CD4-positive, alpha-beta T cell (primary cell): ENCODE results near the gene SLC35D3. TPM values are rescaled to one million over a fixed set of nuclear protein-coding genes. Genes with fewer than 3 reads are reported as not detected.
A peak's percentile ranks its signal among the peaks of the same experiment; 100 is the strongest.

Experiments
- ATAC-seq: fragments of 200-7000 bp; cut with Tn5 transposase; one replicate; pipeline ENCODE4 v1.10.0; 2022; ENCODE audit warnings: mild to moderate bottlenecking; ENCODE audit not compliant: poor library complexity
- CTCF ChIA-PET: fragments of 350-600 bp; sonication (Branson Sonifier 250); formaldehyde crosslinking; loops from one replicate; lab custom pipeline; 2021; ENCODE audit warnings: antibody characterized with exemption, inconsistent platforms; lab: Charles Lee
- POLR2A ChIA-PET: fragments of 350-600 bp; sonication (Branson Sonifier 250); formaldehyde crosslinking; loops from one replicate; lab custom pipeline; 2021; ENCODE audit warnings: antibody characterized with exemption, inconsistent platforms; lab: Charles Lee
- DNase-seq, 14 experiments: peaks; one replicate each; pipeline ENCODE4 v3.0.0-alpha.2; 2013 to 2020; ENCODE audit warnings: mixed read lengths in 2 of 14
- H3K27ac ChIP-seq, 2 donors: one replicate each; pipeline versions ENCODE4 v1.5.1 to v1.7.0; 2013; ENCODE audit warnings: low read length in 2 of 2, low read depth in 1 of 2, mild to moderate bottlenecking in 1 of 2
- H3K27me3 ChIP-seq, 2 experiments: 1 replicate in 1 of 2; 2 replicates in 1 of 2; pipeline versions ENCODE4 v1.6.1 to v1.7.0; 2013; ENCODE audit warnings: low read length in 2 of 2, control low read depth in 1 of 2, mild to moderate bottlenecking in 1 of 2, moderate library complexity in 1 of 2; ENCODE audit not compliant: insufficient read depth in 2 of 2, control insufficient read depth in 1 of 2
- H3K36me3 ChIP-seq: one replicate; pipeline ENCODE4 v1.6.1; 2013; ENCODE audit warnings: low read length, control low read depth; ENCODE audit not compliant: insufficient read depth
- H3K4me1 ChIP-seq: one replicate; pipeline ENCODE4 v1.6.1; 2013; ENCODE audit warnings: low read length, control low read depth; ENCODE audit not compliant: insufficient read depth
- H3K4me3 ChIP-seq: one replicate; pipeline ENCODE4 v1.5.1; 2013; ENCODE audit warnings: mild to moderate bottlenecking, low read length, moderate library complexity
- H3K9me3 ChIP-seq, 2 experiments: 1 replicate in 1 of 2; 2 replicates in 1 of 2; pipeline versions ENCODE4 v1.6.1 to v1.7.0; 2013; ENCODE audit warnings: low read length in 2 of 2, mild to moderate bottlenecking in 2 of 2, control low read depth in 1 of 2, moderate library complexity in 1 of 2; ENCODE audit not compliant: control insufficient read depth in 1 of 2, insufficient read depth in 1 of 2
- H3K27ac Mint-ChIP-seq: one replicate; pipeline ENCODE4 v1.8.0; 2020; ENCODE audit warnings: mixed read lengths
- H3K27me3 Mint-ChIP-seq: one replicate; pipeline ENCODE4 v1.8.0; 2021; ENCODE audit warnings: mixed read lengths
- H3K36me3 Mint-ChIP-seq: one replicate; pipeline ENCODE4 v1.8.0; 2021; ENCODE audit warnings: low read depth, mixed read lengths
- H3K4me1 Mint-ChIP-seq: one replicate; pipeline ENCODE4 v1.8.0; 2021; ENCODE audit warnings: low read depth, mixed read lengths
- H3K4me3 Mint-ChIP-seq: one replicate; pipeline ENCODE4 v1.8.0; 2020; ENCODE audit warnings: mild to moderate bottlenecking, mixed read lengths
- H3K9me3 Mint-ChIP-seq: one replicate; pipeline ENCODE4 v1.8.0; 2020; ENCODE audit warnings: mixed read lengths
- intact Hi-C, 2 experiments: fragments of 100-400 bp; cut with DNase I in 1 of 2; cut with micrococcal nuclease in 1 of 2; formaldehyde crosslinking; loops; one replicate each; pipeline versions ENCODE4 v1.15.1 to v1.9.0; 2023 to 2025; cut with DNase I, micrococcal nuclease
- total RNA-seq, 174 experiments: library from RNA in 2 of 174; stranded (reverse) in 2 of 174; gene quantifications; one replicate each; pipeline ENCODE4 v1.2.3 and lab custom pipeline; 2021 to 2026
- TF ChIP-seq, protein P1 (sequence below): fragments of 200-600 bp; IDR thresholded peaks from one replicate; pipeline ENCODE4 v1.8.0; 2022; ENCODE audit warnings: antibody characterized with exemption, mild to moderate bottlenecking

SLC35D3 gene
- total RNA-seq, 2 experiments from 2014 or later: not detected

DNA sequence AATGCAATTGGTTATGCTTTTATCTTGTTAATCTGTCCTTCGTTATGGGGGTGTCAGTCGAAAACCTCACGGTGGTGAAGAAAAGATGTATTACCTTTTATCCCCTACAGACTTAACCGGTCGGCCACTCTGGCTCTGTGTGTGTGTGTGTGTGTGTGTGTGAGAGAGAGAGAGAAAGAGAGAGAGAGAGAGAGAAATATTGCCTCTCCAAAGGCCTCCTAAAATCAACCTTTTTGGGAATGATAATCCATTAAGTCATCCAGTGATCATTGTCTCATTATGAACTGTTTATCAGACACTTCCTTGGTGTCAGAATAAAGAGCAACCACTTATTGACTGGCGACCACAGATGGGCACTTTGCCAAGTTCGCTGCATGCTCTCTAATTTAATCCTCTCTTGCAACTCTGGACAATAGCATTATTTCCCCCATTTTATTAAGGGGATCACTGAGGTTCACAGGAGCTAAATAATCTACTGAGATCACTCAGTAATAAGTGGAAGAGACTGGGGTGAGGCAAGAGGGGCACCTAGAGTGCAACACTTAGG is 30.7 kb downstream of the SLC35D3 start:
- no peak for DNase-seq
- intact Hi-C loops: no loop called here
- Mint-ChIP-seq H3K9me3 (peaks cover 5% of the 10 kb centered on the region), H3K4me1 (peaks cover 8% of the 10 kb centered on the region), H3K27me3 (peaks cover 16% of the 10 kb centered on the region), H3K27ac (no peak overlapping the region), H3K36me3 (no peaks in the 10 kb centered on the region), H3K4me3 (no peak overlapping the region)
- Histone ChIP-seq H3K27me3 (peaks cover 0 to 3% of the 10 kb centered on the region in 2 experiments), H3K4me1 (peaks cover 4% of the 10 kb centered on the region), H3K27ac (no peak overlapping the region), H3K9me3 (no peaks in the 10 kb centered on the region), H3K36me3 (no peaks in the 10 kb centered on the region), H3K4me3 (no peak overlapping the region)
- TF ChIP-seq, protein P1, sequence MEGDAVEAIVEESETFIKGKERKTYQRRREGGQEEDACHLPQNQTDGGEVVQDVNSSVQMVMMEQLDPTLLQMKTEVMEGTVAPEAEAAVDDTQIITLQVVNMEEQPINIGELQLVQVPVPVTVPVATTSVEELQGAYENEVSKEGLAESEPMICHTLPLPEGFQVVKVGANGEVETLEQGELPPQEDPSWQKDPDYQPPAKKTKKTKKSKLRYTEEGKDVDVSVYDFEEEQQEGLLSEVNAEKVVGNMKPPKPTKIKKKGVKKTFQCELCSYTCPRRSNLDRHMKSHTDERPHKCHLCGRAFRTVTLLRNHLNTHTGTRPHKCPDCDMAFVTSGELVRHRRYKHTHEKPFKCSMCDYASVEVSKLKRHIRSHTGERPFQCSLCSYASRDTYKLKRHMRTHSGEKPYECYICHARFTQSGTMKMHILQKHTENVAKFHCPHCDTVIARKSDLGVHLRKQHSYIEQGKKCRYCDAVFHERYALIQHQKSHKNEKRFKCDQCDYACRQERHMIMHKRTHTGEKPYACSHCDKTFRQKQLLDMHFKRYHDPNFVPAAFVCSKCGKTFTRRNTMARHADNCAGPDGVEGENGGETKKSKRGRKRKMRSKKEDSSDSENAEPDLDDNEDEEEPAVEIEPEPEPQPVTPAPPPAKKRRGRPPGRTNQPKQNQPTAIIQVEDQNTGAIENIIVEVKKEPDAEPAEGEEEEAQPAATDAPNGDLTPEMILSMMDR: no peak
- ATAC-seq: no peak
- POLR2A ChIA-PET: no interaction called here
- CTCF ChIA-PET: no interaction called here

DNA sequence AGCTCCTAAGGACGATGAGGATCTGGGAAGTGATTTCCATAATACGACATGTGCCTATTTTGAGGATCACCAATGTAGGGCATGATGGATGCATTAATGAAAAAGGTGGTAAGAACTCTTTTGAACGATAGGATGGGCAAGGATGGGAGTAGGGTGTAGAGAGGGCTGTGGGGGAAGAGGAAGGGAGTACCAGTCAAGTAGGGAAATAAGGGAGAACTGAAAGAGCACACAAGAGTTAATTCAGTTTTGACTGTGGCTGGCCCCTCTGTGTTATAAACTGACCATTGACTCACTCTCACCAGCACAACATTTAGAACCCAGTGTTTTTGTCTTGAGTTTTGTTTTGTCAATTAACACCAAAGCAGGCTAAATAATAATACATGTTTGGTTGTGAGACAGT is 33.0 kb downstream of the SLC35D3 start:
- TF ChIP-seq, protein P1: no peak
- Histone ChIP-seq H3K4me3 (no peak overlapping the region), H3K4me1 (peaks cover 4% of the 10 kb centered on the region), H3K9me3 (no peaks in the 10 kb centered on the region), H3K27me3 (peaks cover 0 to 3% of the 10 kb centered on the region in 2 experiments), H3K27ac (no peak overlapping the region), H3K36me3 (no peaks in the 10 kb centered on the region)
- no peak overlapping the region for H3K4me3 Mint-ChIP-seq
- no peak overlapping the region for H3K27ac Mint-ChIP-seq
- ChIA-PET CTCF (no interaction called here), POLR2A (no interaction called here)
- no peaks in the 10 kb centered on the region for H3K36me3 Mint-ChIP-seq
- DNase-seq (no peak), ATAC-seq (no peak)
- intact Hi-C loops: no loop called here
- peaks cover 8% of the 10 kb centered on the region for H3K4me1 Mint-ChIP-seq
- peaks cover 23% of the 10 kb centered on the region for H3K27me3 Mint-ChIP-seq
- H3K9me3 Mint-ChIP-seq: no peaks in the 10 kb centered on the region

- H3K4me3 ChIP-seq: no peak overlapping the region
- Mint-ChIP-seq H3K9me3 (no peaks in the 10 kb centered on the region), H3K4me3 (no peak overlapping the region), H3K4me1 (peaks cover 8% of the 10 kb centered on the region), H3K27me3 (peaks cover 26% of the 10 kb centered on the region), H3K27ac (no peak overlapping the region), H3K36me3 (no peaks in the 10 kb centered on the region)
- intact Hi-C loops: no loop called here
- TF ChIP-seq, protein P1: no peak
- H3K36me3 ChIP-seq: no peaks in the 10 kb centered on the region
- ATAC-seq (no peak), DNase-seq (peak in 1 of 14 experiments; percentile 6)
- peaks cover 4% of the 10 kb centered on the region for H3K4me1 ChIP-seq
- H3K27me3 ChIP-seq: peaks cover 0 to 3% of the 10 kb centered on the region in 2 experiments
- H3K9me3 ChIP-seq: no peaks in the 10 kb centered on the region
- H3K27ac ChIP-seq: no peak overlapping the region
- CTCF ChIA-PET: no interaction called here
- POLR2A ChIA-PET: no interaction called here
Observed at GRCh38 chr6:136956590-136957544, 34.8 kb downstream of the SLC35D3 start.
